ENCODE data around the gene SPTBN1. TPM values are rescaled to one million over a fixed set of nuclear protein-coding genes. Genes with fewer than 3 reads are reported as not detected.

The SPTBN1 gene
- total RNA-seq, 1 donor from 2014 or later: 108 TPM

- ATAC-seq (no peak), DNase-seq (ENCODE audit: low spot score) (no peak)
Measured at GRCh38 chr2:54432251-54433015, 23.7 kb upstream of the SPTBN1 start.

GRCh38 chr2:54434229-54434628, 21.9 kb upstream of the SPTBN1 start:
- ATAC-seq (no peak), DNase-seq (ENCODE audit: low spot score) (no peak)

GRCh38 chr2:54434711-54435110, 21.4 kb upstream of the SPTBN1 start:
- no peak for ATAC-seq
- no peak for DNase-seq (ENCODE audit: low spot score)

GRCh38 chr2:54435325-54436226, 20.6 kb upstream of the SPTBN1 start:
- peak; percentile 66 for ATAC-seq
- DNase-seq (ENCODE audit: low spot score): no peak

- DNase-seq (ENCODE audit: low spot score) (no peak), ATAC-seq (no peak)
Measured at GRCh38 chr2:54437588-54437987, 18.5 kb upstream of the SPTBN1 start.

- peak; percentile 88 for ATAC-seq
- DNase-seq (ENCODE audit: low spot score): peak; percentile 73
Measured at GRCh38 chr2:54438271-54438670, 17.9 kb upstream of the SPTBN1 start.

GRCh38 chr2:54439582-54439981, 16.5 kb upstream of the SPTBN1 start:
- no peak for ATAC-seq
- DNase-seq (ENCODE audit: low spot score): no peak

- DNase-seq (ENCODE audit: low spot score): no peak
- ATAC-seq: no peak
Measured at GRCh38 chr2:54440050-54440449, 16.1 kb upstream of the SPTBN1 start.

- no peak for DNase-seq (ENCODE audit: low spot score)
- no peak for ATAC-seq
Measured at GRCh38 chr2:54444503-54444902, 11.6 kb upstream of the SPTBN1 start.

- ATAC-seq: no peak
- DNase-seq (ENCODE audit: low spot score): no peak
Measured at GRCh38 chr2:54446122-54446521, 10.0 kb upstream of the SPTBN1 start.

- ATAC-seq: no peak
- no peak for DNase-seq (ENCODE audit: low spot score)
Measured at GRCh38 chr2:54446625-54447024, 9.5 kb upstream of the SPTBN1 start.

- DNase-seq (ENCODE audit: low spot score) (no peak), ATAC-seq (peak; percentile 1)
Measured at GRCh38 chr2:54454548-54455130, 1.5 kb upstream of the SPTBN1 start.

GRCh38 chr2:54455131-54455562, 980 bp upstream of the SPTBN1 start:
- DNase-seq (ENCODE audit: low spot score) (no peak), ATAC-seq (peak; percentile 2)

GRCh38 chr2:54456362-54456611, 160 bp downstream of the SPTBN1 start:
- no peak for DNase-seq (ENCODE audit: low spot score)

GRCh38 chr2:54456612-54457322, 640 bp downstream of the SPTBN1 start:
- DNase-seq (ENCODE audit: low spot score): no peak
- ATAC-seq: peak; percentile 69

More at GRCh38 chr2:54456362-54456611, 160 bp downstream of the SPTBN1 start:
- ATAC-seq: no peak

- ATAC-seq: no peak
- no peak for DNase-seq (ENCODE audit: low spot score)
Measured at GRCh38 chr2:54457323-54458023, 1.3 kb downstream of the SPTBN1 start.

- ATAC-seq: no peak
- no peak for DNase-seq (ENCODE audit: low spot score)
Measured at GRCh38 chr2:54459037-54459441, 2.9 kb downstream of the SPTBN1 start.

- DNase-seq (ENCODE audit: low spot score) (no peak), ATAC-seq (no peak)
Measured at GRCh38 chr2:54461261-54461660, 5.1 kb downstream of the SPTBN1 start.

- DNase-seq (ENCODE audit: low spot score): no peak
- ATAC-seq: no peak
Measured at GRCh38 chr2:54464341-54464740, 8.2 kb downstream of the SPTBN1 start.

- ATAC-seq (no peak), DNase-seq (ENCODE audit: low spot score) (no peak)
Measured at GRCh38 chr2:54465143-54465542, 9.0 kb downstream of the SPTBN1 start.

GRCh38 chr2:54466870-54467269, 10.7 kb downstream of the SPTBN1 start:
- no peak for DNase-seq (ENCODE audit: low spot score)

More at GRCh38 chr2:54466870-54467269, 10.7 kb downstream of the SPTBN1 start:
- ATAC-seq: no peak
